WTC11 (cell line): ENCODE results near the gene LIPM. TPM values are rescaled to one million over a fixed set of nuclear protein-coding genes. Genes with fewer than 3 reads are reported as not detected.

Experiments
- ATAC-seq: fragments of 200-7000 bp; cut with Tn5 transposase; 2 replicates; pipeline ENCODE4 v1.10.0; 2021; ENCODE audit warnings: mild to moderate bottlenecking, moderate library complexity
- CTCF ChIA-PET: fragments of 300-600 bp; sonication (Branson Sonifier 250); formaldehyde crosslinking; loops from one replicate; lab custom pipeline; 2021; ENCODE audit warnings: antibody characterized with exemption; lab: Charles Lee
- POLR2A ChIA-PET: fragments of 350-600 bp; sonication (Branson Sonifier 250); formaldehyde crosslinking; loops from one replicate; lab custom pipeline; 2021; ENCODE audit warnings: antibody characterized with exemption; lab: Charles Lee
- DNase-seq: peaks from one replicate; pipeline ENCODE4 v3.0.0; 2021; ENCODE audit warnings: low spot score
- H3K27ac Mint-ChIP-seq: 2 replicates; pipeline ENCODE4 v1.8.0; 2021; ENCODE audit warnings: mixed read lengths
- H3K27me3 Mint-ChIP-seq: 2 replicates; pipeline ENCODE4 v1.8.0; 2021; ENCODE audit warnings: low read depth, mild to moderate bottlenecking, moderate library complexity, mixed read lengths
- H3K36me3 Mint-ChIP-seq: 2 replicates; pipeline ENCODE4 v1.8.0; 2021; ENCODE audit warnings: mixed read lengths
- H3K4me1 Mint-ChIP-seq: 2 replicates; pipeline ENCODE4 v1.8.0; 2022; ENCODE audit warnings: mixed read lengths
- H3K4me3 Mint-ChIP-seq: 2 replicates; pipeline ENCODE4 v1.8.0; 2021; ENCODE audit warnings: mild to moderate bottlenecking, moderate library complexity, mixed read lengths
- H3K9me3 Mint-ChIP-seq: 2 replicates; pipeline ENCODE4 v1.8.0; 2021; ENCODE audit warnings: mixed read lengths
- IRF1 ChIP-seq: sonication (generic); formaldehyde crosslinking; IDR thresholded peaks from 2 replicates; pipeline ENCODE4 v1.8.0; 2023; ENCODE audit warnings: missing genetic modification reagents
- KAT7 ChIP-seq: sonication (generic); formaldehyde crosslinking; IDR thresholded peaks from 2 replicates; pipeline ENCODE4 v1.8.1; 2023; ENCODE audit warnings: missing genetic modification reagents, mild to moderate bottlenecking, borderline replicate concordance
- OVOL2 ChIP-seq: fragments of 250-450 bp; sonication (Bioruptor Pico); IDR thresholded peaks from 2 replicates; pipeline ENCODE4 v1.9.0; 2021; ENCODE audit warnings: mild to moderate bottlenecking, borderline replicate concordance
- RORB ChIP-seq: fragments of 250-450 bp; sonication (Bioruptor Pico); IDR thresholded peaks from 2 replicates; pipeline ENCODE4 v1.9.0; 2021; ENCODE audit warnings: mild to moderate bottlenecking
- SOX15 ChIP-seq: fragments of 250-450 bp; sonication (Bioruptor Pico); IDR thresholded peaks from 2 replicates; pipeline ENCODE4 v1.9.0; 2021; ENCODE audit warnings: mild to moderate bottlenecking
- SP1 ChIP-seq: sonication (generic); formaldehyde crosslinking; conservative IDR thresholded peaks from 2 replicates; pipeline ENCODE4 v1.8.1; 2022; ENCODE audit warnings: missing genetic modification reagents
- ZNF423 ChIP-seq: fragments of 250-450 bp; sonication (Bioruptor Pico); IDR thresholded peaks from 2 replicates; pipeline ENCODE4 v2.1.2; 2022; ENCODE audit warnings: mild to moderate bottlenecking, moderate library complexity
- ZNF671 ChIP-seq: fragments of 250-450 bp; sonication (Bioruptor Pico); IDR thresholded peaks from 2 replicates; pipeline ENCODE4 v1.8.0; 2021; ENCODE audit warnings: mild to moderate bottlenecking
- total RNA-seq: library from RNA; stranded (reverse); gene quantifications from 3 replicates; pipeline ENCODE4 v1.2.3, GENCODE V29; 2021
- TF ChIP-seq, protein P1 (sequence below): fragments of 250-450 bp; sonication (Bioruptor Pico); IDR thresholded peaks from 2 replicates; pipeline ENCODE4 v1.9.0; 2021; ENCODE audit warnings: mild to moderate bottlenecking, borderline replicate concordance
- TF ChIP-seq, protein P2 (sequence below): fragments of 250-450 bp; sonication (Bioruptor Pico); conservative IDR thresholded peaks from 2 replicates; pipeline ENCODE4 v1.9.0; 2021; ENCODE audit warnings: mild to moderate bottlenecking
- TF ChIP-seq, protein P3 (sequence below): sonication (generic); formaldehyde crosslinking; IDR thresholded peaks from 2 replicates; pipeline ENCODE4 v1.8.1; 2023; ENCODE audit warnings: mild to moderate bottlenecking, missing genetic modification reagents
- TF ChIP-seq, protein P4 (sequence below): sonication (generic); formaldehyde crosslinking; IDR thresholded peaks from 2 replicates; pipeline ENCODE4 v1.8.0; 2022; ENCODE audit warnings: mild to moderate bottlenecking, missing genetic modification reagents
- TF ChIP-seq, protein P5 (sequence below): fragments of 250-450 bp; sonication (Bioruptor Pico); IDR thresholded peaks from 2 replicates; pipeline ENCODE4 v1.9.0; 2021; ENCODE audit warnings: mild to moderate bottlenecking
- TF ChIP-seq, protein P6 (sequence below): sonication (generic); formaldehyde crosslinking; IDR thresholded peaks from 2 replicates; pipeline ENCODE4 v1.8.0; 2022; ENCODE audit warnings: missing genetic modification reagents
- TF ChIP-seq, protein P7 (sequence below): sonication (generic); formaldehyde crosslinking; IDR thresholded peaks from 2 replicates; pipeline ENCODE4 v1.8.1; 2022; ENCODE audit warnings: missing genetic modification reagents, borderline replicate concordance
- TF ChIP-seq, protein P8 (sequence below): fragments of 250-450 bp; sonication (Bioruptor Pico); IDR thresholded peaks from 2 replicates; pipeline ENCODE4 v1.9.0; 2021; ENCODE audit warnings: mild to moderate bottlenecking

Gene LIPM
- total RNA-seq, 1 experiment from 2014 or later = not detected

- H3K27ac Mint-ChIP-seq = no peak overlapping the region
- no peak overlapping the region for H3K4me3 Mint-ChIP-seq
- H3K27me3 Mint-ChIP-seq = no peaks in the 10 kb centered on the region; the same call in 1 of the 2 replicates
- no peak for DNase-seq
- no peaks in the 10 kb centered on the region for H3K36me3 Mint-ChIP-seq
- no peaks in the 10 kb centered on the region for H3K4me1 Mint-ChIP-seq
- ChIA-PET POLR2A (no interaction called here), CTCF (interaction anchor here (1.0 to 1.5 kb wide), 2 partner anchors 91 to 113 kb away, joined by 3 read pairs; no protein-coding TSS in a partner anchor)
- H3K9me3 Mint-ChIP-seq = no peaks in the 10 kb centered on the region
- ATAC-seq = no peak
- TF ChIP-seq SP1 (no peak), KAT7 (CRISPR knock-in tag) (no peak), SOX15 (CRISPR knock-in tag) (no peak), OVOL2 (CRISPR knock-in tag) (no peak), ZNF671 (CRISPR knock-in tag) (no peak), ZNF423 (CRISPR knock-in tag) (no peak), IRF1 (CRISPR knock-in tag) (no peak), RORB (CRISPR knock-in tag) (no peak)
- TF ChIP-seq, protein P1, sequence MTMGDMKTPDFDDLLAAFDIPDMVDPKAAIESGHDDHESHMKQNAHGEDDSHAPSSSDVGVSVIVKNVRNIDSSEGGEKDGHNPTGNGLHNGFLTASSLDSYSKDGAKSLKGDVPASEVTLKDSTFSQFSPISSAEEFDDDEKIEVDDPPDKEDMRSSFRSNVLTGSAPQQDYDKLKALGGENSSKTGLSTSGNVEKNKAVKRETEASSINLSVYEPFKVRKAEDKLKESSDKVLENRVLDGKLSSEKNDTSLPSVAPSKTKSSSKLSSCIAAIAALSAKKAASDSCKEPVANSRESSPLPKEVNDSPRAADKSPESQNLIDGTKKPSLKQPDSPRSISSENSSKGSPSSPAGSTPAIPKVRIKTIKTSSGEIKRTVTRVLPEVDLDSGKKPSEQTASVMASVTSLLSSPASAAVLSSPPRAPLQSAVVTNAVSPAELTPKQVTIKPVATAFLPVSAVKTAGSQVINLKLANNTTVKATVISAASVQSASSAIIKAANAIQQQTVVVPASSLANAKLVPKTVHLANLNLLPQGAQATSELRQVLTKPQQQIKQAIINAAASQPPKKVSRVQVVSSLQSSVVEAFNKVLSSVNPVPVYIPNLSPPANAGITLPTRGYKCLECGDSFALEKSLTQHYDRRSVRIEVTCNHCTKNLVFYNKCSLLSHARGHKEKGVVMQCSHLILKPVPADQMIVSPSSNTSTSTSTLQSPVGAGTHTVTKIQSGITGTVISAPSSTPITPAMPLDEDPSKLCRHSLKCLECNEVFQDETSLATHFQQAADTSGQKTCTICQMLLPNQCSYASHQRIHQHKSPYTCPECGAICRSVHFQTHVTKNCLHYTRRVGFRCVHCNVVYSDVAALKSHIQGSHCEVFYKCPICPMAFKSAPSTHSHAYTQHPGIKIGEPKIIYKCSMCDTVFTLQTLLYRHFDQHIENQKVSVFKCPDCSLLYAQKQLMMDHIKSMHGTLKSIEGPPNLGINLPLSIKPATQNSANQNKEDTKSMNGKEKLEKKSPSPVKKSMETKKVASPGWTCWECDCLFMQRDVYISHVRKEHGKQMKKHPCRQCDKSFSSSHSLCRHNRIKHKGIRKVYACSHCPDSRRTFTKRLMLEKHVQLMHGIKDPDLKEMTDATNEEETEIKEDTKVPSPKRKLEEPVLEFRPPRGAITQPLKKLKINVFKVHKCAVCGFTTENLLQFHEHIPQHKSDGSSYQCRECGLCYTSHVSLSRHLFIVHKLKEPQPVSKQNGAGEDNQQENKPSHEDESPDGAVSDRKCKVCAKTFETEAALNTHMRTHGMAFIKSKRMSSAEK (CRISPR knock-in tag) = no peak
- TF ChIP-seq, protein P2, sequence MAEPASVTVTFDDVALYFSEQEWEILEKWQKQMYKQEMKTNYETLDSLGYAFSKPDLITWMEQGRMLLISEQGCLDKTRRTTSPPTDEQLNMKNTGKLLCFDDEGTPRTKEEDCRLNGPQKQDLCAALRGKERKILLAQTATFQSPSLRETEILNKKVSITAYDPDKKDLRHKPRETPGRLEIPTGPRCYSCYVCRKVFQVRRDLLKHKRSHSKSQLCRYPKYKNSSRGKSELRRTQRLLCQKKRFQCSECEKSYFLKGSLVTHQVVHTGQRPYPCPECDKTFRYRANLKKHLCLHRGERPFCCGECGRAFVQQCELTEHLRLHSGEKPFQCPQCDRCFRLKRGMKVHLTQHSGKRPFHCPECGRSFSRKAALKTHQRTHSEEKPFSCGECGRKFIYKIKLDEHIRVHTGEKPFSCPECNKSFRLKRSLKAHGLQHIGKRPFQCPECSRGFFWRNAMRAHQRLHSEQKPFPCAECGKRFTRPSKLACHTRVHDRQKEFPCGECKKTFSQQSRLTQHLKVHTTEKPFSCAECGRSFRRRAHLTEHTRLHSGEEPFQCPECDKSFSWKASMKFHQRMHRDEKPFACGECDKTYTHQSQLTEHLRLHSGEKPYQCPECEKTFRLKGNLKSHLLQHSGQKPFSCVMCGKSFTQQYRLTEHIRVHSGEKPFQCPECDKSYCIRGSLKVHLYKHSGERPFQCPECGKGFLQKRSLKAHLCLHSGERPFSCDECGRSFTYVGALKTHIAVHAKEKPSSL = no peak
- TF ChIP-seq, protein P3, sequence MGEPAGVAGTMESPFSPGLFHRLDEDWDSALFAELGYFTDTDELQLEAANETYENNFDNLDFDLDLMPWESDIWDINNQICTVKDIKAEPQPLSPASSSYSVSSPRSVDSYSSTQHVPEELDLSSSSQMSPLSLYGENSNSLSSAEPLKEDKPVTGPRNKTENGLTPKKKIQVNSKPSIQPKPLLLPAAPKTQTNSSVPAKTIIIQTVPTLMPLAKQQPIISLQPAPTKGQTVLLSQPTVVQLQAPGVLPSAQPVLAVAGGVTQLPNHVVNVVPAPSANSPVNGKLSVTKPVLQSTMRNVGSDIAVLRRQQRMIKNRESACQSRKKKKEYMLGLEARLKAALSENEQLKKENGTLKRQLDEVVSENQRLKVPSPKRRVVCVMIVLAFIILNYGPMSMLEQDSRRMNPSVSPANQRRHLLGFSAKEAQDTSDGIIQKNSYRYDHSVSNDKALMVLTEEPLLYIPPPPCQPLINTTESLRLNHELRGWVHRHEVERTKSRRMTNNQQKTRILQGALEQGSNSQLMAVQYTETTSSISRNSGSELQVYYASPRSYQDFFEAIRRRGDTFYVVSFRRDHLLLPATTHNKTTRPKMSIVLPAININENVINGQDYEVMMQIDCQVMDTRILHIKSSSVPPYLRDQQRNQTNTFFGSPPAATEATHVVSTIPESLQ (CRISPR knock-in tag) = no peak
- TF ChIP-seq, protein P4, sequence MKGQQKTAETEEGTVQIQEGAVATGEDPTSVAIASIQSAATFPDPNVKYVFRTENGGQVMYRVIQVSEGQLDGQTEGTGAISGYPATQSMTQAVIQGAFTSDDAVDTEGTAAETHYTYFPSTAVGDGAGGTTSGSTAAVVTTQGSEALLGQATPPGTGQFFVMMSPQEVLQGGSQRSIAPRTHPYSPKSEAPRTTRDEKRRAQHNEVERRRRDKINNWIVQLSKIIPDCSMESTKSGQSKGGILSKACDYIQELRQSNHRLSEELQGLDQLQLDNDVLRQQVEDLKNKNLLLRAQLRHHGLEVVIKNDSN = no peak
- TF ChIP-seq, protein P5, sequence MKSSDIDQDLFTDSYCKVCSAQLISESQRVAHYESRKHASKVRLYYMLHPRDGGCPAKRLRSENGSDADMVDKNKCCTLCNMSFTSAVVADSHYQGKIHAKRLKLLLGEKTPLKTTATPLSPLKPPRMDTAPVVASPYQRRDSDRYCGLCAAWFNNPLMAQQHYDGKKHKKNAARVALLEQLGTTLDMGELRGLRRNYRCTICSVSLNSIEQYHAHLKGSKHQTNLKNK (CRISPR knock-in tag) = no peak
- TF ChIP-seq, protein P6, sequence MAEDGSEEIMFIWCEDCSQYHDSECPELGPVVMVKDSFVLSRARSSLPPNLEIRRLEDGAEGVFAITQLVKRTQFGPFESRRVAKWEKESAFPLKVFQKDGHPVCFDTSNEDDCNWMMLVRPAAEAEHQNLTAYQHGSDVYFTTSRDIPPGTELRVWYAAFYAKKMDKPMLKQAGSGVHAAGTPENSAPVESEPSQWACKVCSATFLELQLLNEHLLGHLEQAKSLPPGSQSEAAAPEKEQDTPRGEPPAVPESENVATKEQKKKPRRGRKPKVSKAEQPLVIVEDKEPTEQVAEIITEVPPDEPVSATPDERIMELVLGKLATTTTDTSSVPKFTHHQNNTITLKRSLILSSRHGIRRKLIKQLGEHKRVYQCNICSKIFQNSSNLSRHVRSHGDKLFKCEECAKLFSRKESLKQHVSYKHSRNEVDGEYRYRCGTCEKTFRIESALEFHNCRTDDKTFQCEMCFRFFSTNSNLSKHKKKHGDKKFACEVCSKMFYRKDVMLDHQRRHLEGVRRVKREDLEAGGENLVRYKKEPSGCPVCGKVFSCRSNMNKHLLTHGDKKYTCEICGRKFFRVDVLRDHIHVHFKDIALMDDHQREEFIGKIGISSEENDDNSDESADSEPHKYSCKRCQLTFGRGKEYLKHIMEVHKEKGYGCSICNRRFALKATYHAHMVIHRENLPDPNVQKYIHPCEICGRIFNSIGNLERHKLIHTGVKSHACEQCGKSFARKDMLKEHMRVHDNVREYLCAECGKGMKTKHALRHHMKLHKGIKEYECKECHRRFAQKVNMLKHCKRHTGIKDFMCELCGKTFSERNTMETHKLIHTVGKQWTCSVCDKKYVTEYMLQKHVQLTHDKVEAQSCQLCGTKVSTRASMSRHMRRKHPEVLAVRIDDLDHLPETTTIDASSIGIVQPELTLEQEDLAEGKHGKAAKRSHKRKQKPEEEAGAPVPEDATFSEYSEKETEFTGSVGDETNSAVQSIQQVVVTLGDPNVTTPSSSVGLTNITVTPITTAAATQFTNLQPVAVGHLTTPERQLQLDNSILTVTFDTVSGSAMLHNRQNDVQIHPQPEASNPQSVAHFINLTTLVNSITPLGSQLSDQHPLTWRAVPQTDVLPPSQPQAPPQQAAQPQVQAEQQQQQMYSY (CRISPR knock-in tag) = no peak
- TF ChIP-seq, protein P7, sequence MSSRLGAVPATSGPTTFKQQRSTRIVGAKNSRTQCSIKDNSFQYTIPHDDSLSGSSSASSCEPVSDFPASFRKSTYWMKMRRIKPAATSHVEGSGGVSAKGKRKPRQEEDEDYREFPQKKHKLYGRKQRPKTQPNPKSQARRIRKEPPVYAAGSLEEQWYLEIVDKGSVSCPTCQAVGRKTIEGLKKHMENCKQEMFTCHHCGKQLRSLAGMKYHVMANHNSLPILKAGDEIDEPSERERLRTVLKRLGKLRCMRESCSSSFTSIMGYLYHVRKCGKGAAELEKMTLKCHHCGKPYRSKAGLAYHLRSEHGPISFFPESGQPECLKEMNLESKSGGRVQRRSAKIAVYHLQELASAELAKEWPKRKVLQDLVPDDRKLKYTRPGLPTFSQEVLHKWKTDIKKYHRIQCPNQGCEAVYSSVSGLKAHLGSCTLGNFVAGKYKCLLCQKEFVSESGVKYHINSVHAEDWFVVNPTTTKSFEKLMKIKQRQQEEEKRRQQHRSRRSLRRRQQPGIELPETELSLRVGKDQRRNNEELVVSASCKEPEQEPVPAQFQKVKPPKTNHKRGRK (CRISPR knock-in tag) = no peak
- TF ChIP-seq, protein P8, sequence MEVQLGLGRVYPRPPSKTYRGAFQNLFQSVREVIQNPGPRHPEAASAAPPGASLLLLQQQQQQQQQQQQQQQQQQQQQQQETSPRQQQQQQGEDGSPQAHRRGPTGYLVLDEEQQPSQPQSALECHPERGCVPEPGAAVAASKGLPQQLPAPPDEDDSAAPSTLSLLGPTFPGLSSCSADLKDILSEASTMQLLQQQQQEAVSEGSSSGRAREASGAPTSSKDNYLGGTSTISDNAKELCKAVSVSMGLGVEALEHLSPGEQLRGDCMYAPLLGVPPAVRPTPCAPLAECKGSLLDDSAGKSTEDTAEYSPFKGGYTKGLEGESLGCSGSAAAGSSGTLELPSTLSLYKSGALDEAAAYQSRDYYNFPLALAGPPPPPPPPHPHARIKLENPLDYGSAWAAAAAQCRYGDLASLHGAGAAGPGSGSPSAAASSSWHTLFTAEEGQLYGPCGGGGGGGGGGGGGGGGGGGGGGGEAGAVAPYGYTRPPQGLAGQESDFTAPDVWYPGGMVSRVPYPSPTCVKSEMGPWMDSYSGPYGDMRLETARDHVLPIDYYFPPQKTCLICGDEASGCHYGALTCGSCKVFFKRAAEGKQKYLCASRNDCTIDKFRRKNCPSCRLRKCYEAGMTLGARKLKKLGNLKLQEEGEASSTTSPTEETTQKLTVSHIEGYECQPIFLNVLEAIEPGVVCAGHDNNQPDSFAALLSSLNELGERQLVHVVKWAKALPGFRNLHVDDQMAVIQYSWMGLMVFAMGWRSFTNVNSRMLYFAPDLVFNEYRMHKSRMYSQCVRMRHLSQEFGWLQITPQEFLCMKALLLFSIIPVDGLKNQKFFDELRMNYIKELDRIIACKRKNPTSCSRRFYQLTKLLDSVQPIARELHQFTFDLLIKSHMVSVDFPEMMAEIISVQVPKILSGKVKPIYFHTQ (CRISPR knock-in tag) = no peak
Measured at GRCh38 chr10:88841316-88842111, 39.0 kb downstream of the LIPM start.
